GM21390 (cell line): ENCODE results near the gene HIVEP3.
A peak's percentile ranks its signal among the peaks of the same experiment; 100 is the strongest.

ENCODE experiments used
- ATAC-seq: cut with Tn5 transposase; IDR thresholded peaks from one replicate; pipeline ENCODE4 v1.9.1; 2021; ENCODE audit not compliant: unreplicated experiment

HIVEP3 gene

DNA sequence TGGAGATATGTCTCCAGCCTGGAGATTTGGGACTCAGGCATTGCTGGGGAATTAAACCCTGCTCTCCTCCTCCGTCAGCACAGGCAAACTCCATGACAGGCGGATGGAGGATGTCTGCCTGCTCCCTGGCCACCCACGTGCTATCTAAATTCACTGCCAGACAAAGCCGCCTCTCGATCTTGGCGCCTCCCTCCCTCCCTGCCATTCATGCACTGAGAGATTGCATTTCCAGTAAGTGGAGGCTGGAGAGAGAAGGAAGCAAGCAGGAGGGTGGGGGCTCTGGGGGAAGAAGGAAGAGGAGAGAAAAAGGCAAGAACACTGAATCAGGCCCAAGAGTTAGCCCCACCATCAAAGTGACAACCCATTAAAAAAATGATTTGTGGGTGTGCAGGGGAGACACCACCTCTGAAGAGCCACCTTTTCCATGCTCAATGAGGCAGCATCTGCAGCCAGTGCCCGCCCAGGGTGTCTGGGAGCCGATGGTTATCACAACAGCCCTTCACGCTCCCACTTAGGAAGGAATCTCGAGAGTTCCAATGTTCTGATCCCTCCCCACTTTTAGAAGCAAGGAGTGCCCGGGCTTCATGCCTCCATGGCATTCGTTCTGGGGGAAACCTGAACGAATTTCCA lies 183.0 kb downstream of the HIVEP3 start:
- ATAC-seq, result no peak

DNA sequence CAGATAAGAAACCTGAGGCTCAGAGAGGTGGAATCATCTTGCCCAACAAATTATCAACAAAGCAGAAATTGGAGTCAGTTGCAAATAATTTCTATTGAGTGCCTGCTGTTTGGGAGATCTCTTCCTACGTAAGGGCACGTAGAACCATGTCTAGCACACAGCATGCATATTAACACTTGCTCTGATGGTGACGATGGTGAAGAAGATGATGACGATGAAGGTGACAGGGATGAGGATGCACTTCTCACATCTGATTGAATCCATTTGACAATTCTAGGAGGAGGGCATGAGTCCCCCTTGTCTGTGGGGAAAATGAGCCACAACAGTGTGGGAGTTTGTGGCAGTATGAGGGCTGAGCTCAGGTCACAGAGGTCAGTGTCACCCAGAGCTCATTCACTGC lies 183.6 kb downstream of the HIVEP3 start:
- no peak for ATAC-seq

DNA sequence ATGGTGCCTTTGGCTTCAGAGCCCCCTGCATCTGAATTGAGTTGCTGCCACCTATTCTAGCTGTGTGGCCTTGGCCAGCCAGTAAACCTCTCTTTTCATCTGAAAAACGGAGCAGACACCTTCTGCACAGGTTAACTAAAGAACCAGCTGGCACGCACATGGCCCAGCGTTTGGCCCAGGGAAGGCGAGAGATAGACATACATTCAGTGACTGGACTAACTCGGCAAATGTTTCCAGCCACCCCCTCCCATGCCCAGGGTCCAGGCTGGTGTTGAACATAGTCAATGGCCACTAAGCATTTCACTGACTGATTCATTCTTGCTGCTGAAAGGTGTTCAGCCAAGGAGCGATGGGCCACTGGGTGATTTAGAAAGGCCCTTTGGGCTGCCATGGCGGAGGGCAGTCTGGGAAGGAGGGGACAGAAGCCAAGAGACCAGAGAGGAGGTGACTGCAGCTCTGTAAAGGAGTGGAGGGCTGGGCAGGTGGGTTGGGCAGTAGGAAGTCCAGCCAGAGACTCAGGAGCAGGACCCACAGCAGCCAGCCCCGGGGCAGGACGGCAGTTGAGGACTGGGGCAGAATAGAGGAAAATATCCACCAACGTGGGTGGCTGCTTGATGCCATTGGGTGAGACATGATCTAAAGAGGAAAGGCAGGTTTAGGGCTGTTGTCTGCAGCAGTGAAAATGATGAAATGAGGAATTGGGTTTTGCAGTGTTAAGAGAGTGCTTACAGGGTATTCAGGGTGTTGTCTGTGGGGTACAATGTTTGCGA lies 184.3 kb downstream of the HIVEP3 start:
- ATAC-seq, result no peak

DNA sequence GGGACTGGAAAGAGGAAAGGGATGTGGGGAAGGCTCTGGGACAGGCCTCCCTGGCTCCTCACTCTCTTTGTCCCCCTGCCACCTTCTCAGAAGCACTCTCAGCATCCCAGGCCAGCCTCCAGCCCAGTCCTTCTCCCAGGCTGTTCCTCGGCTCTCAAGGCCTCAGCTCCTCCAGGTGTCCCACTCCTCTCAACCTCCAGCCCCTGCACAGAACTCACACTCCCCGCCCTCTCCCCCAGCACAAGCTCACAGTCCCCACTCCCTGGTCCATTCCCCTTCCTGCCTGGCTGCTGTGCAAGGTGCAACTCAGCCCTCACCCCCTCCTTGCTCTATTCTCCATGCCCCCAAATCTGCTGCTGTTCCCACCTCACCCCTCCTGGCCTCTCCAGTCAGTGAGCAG lies 185.0 kb downstream of the HIVEP3 start:
- ATAC-seq, result no peak

DNA sequence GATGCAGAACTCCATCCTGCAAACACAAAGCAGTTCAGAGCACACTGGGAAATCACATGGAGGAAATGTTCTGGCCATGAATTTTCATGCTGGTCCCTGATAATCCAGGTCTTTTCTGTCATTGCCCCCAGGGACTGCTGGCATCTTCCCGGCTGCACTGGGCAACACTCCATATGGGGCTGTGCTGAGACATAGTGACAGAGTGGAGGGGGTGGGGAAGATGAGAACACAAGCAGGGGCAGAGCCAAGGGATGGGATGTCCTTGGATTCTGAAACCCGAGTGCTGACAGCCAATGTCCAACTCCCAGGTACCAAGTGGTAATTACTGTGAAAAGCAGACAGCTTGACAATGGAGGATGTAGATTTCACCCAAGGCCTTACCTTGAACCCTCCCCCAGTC lies 185.7 kb downstream of the HIVEP3 start:
- no peak for ATAC-seq

DNA sequence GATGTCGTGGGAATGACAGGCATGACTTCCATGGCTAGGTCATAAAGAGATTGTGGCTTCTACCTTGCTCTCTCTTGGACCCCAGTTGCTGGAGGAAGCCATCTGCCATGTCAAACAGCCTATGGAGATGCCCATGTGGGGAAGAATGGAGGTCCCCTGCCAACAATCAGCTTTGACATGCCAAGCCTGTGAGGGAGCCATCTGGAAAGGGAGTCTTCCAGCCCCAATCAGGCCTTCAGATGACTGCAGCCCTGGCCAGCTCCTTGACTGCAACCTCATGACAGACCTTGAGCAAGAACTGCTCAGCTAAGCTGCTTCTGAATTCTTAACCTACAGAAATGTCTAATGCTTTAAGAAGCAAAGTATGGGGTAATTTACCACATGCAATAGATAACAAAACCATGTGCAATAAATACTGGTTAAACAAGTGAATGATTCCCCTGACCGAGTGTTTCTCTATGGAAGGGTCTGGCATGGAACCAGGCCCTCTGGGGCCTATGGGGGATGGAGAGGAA lies 187.1 kb downstream of the HIVEP3 start:
- ATAC-seq, result no peak

DNA sequence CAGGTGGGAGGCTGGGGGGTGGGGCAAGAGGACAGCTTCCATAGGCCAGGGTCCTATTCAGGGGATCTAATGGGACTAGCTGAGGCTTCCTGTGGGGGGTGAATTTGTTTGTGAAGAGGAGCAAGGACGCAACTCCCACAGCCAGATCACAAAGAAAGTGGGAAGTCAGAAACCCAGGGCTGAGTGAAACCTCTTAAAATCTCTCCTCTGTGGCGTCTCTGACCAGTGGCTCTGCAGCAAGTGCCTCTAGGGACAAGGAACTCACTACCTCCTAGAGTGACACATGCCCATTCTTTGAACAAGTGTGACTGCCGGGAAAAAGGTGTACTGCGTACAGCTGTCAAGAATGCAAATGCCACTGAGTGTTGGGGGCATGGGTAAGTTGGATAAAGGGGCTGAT lies 187.9 kb downstream of the HIVEP3 start:
- ATAC-seq, result no peak

DNA sequence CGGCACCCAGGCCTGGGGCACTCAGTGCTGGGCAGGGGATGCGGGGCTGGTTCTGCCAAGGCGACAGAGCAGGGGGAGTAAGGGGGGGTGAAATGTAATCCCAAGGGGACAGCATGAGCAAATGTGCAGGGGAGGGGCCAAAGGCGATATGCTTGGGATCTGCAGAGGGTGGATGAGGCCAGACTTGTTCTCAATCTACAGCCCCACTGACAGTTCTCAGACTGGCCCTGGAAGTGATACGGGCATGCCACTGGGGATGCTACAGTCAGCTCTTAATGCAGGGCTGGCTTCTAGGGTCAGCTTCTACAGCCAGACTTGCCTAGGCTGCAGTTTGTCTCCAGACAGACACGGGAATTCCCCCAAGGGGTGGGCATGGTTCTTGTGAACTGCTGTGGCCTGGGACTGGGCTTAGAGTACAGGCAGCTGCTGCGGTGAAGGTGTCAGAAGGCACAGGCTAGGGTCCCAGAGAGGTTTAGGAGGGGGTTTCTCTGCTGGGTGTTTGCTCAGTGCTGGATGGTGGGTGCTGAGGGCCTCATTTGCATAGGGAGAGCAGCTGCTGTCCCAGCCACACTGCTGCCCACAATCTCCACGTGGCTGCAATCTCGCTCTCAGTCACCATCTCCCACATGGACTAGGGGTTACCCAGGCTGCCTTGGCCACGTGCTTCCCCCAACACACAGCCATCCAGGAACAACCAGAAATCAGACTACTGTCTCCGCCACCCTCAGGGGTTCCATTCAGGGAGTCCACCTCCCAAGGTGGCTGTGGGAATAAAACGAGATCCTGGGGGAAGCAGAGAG lies 190.1 kb downstream of the HIVEP3 start:
- ATAC-seq, result peak; percentile 83

DNA sequence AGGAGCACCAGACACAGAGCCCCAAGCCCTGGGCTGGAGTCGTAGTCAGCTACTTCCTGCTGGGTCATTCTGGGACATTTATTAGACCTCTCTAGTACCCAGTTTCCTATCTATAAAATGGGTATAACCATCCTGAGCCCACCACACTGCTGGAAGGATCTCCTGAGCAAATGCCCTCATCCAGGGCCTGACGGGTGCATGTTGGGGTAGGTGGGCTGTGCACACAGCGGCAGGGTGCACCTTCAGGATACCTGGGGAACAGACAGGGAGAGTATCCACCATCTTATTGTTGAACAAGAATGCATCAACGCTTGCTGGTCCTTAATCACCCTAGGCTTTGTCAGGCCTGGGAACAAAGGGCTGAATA lies 191.0 kb downstream of the HIVEP3 start:
- ATAC-seq, result no peak

DNA sequence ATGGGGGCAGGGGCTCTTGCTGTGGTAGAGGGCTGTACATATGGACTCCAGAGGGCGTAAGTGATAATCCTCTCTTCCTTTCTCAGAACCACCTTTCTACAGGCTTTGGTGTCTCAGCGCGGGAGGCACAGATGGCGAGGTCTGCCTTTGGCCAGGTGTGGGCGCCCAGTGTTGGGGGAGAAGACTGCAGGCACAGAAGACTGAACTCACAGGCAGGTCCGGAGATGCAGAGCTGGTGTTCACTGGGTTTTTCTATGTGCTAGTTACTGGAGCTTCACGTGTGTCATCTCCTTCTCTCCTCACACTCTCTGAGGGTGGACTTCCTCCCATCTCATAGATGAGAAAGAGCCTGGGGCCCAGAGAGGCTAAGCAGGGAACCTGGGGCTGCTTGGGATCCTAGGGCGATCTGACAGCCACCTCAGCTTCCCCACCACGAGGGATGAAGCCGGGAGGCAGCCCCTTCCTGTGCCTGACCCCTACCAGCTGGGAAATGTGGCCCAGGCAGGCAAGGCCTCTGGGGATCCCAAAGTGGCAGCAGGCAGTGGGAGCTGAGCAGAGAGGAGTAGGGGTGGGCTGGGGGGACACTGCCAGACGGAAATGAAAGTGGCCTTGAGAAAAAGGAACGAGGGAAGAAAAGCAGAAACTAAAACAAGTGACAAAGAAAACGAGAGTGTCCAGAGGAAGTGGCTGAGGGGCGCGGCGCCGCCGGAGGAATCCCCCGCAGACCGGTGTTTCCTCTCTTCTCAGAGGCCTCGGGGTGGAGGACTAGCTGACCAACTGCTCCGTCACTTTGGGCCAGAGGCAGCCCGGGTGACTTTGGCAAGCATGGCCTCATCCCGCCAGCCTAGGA lies 191.6 kb downstream of the HIVEP3 start:
- no peak for ATAC-seq

DNA sequence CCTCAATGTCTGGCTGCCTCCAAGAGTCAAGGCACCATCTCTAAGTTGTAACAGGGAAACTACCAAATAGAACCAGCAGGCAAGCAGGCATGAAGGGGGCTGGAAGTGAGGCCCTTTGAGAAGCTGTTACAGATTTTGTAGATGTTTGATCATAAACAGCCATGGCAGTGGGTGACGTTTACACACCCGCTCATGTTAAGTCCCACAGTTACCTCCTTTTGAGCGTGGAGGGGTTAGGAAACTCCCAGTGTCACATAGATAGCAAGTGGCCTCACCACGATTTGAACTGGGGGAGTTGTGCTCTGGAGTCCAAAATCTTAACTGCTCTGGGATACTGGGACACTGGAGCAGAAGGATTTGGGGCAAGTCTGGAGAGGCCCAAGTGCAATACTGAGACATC lies 192.4 kb downstream of the HIVEP3 start:
- no peak for ATAC-seq

DNA sequence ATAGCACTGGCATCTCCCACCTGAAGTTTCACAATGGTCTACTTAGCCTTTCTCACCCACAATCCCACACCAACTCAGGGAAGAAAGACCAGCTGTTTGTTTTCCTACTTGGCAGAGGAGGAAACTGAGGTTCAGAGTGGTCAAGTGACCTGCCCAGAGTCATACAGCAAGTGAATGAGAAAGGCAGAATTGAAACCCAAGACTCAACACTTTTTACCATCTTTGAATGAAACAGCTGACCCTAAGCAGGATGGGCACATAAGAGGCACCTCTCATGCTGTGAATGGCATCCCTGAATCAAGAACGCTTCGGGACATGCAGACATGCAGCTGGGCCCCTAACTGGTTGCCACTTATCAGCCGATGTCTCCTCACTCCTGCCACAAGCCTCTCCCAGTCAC lies 193.8 kb downstream of the HIVEP3 start:
- no peak for ATAC-seq

DNA sequence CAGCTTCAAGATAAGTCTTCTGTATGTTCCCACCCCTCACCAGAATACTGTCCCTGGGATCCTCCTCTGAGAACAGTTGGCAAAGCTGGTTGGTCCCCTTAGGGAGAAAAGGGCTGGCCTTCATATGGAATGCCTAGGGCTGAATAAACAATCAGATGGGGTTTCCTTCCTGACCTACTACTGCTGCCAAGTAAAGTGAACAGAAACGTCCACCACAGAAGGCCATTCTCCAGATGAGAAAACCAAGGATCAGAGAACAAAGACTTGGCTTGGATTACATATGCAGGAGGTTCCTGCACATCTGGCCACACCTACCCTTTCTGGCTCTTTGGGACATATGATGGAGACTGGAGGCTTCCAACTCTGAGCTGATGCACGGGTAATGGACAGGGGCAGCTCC lies 194.5 kb downstream of the HIVEP3 start:
- ATAC-seq, result no peak

DNA sequence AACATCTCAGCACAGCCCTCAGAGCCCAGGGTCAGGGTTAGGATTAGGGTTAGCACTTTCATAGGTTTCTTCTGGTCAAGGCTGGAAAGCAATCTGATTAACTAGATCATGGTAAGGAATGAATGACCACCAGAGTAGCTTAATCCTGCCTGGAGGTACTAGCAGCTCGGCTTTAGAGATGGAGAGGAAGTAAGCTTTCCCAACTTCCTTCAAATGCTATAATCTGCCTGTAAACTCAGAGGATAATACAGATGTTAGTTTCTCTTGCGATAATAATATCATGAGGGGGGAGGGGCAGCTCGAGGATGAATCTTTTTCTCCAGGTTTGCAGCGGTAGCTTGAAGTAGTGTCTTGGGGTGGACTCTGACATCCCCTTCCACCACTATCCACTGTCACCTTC lies 194.9 kb downstream of the HIVEP3 start:
- no peak for ATAC-seq

DNA sequence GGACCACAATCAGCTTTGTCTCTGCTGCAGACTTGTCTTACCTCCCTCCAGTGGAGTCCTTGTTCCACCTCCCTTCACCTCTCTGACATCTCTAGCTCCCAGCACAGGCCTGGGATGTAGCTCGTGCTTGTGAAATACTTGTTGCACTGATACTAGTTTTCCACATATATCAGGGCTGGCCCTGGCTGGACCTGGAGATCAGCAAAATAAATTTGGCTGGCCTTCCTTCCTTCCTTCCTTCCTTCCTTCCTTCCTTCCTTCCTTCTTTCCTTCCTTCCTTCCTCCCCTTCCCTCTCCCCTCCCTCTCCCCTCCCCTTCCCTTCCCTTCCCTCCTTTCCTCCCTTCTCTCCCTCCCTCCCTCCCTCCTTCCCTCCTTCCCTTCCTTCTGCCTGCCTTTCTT lies 196.5 kb downstream of the HIVEP3 start:
- no peak for ATAC-seq

DNA sequence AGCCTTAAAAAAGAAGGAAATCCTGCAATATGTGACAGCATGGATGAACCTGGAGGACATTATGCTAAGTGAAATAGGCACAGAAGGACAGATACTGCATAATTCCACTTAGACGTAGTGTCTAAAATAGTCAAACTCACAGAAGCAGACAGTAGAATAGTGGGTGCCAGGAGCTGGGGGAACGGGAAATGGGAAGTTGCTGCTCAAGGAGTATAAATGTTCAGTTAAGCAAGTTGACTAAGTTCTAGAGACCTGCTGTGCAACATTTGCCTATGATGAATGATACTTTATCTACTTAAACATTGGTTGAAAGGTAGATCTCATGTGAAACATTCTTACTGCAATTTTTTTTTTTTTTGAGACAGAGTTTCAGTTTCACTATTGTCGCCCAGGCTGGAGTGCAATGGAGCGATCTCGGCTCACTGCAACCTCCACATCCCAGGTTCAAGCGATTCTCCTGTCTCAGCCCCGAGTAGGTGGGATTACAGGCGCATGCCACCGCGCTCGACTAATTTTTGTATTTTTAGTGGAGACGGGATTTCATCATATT lies 197.8 kb downstream of the HIVEP3 start:
- ATAC-seq, result no peak

DNA sequence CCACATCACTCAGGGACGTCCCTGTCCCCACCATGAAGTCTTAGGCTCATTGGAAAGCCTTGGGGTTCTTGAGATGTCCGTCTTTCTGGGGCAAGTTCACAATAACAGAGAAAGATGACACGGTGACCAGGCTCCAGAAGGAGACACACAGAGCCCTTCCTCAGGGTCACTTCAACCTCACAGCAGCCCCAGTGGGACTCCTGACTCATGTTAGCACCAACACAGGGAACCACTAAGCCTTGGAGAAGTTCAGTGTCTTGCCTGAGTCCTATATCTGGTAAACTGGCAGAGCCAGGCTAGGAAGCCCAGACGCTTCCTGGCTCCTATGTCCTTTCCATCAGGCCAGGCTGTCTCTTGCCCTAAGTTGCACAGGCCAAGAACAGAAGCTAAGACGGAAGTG lies 199.1 kb downstream of the HIVEP3 start:
- ATAC-seq, result no peak

DNA sequence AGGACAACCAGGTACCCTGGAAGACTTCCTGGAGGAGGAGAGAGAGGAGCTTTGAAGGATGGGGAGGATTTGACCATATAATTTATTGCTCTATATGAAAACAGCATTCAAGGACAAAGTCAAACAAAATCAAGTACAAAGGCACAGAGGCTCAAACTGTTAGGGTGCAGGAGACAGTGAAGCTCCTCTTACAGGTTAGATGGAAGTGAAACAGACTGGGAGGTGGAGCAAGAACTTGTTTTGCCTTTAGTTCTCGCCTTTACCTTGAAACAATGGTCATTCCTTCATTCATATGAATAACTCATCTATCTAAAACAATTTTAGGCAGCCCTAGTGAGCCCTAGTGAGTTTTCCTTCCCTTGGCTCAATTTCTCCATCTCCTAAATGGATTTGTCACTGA lies 199.6 kb downstream of the HIVEP3 start:
- no peak for ATAC-seq

DNA sequence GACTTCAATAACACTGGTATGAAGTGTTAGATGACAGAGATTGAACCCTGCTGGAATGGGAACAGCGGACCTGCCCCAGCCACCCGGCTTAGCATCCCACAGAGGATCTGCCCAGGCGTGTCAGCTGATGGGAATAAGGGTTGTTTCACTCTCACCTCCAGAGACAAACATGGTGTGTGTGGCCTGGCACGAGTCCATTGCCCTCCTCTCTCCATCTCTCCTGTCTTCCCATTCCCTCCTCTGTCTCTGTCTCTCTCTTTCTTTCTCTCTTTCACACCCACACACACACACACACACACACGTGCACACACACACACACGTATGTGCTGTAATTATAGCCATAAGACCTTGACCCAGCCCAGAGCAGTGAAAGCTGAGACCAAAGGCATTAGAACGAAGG lies 200.2 kb downstream of the HIVEP3 start:
- ATAC-seq, result no peak

DNA sequence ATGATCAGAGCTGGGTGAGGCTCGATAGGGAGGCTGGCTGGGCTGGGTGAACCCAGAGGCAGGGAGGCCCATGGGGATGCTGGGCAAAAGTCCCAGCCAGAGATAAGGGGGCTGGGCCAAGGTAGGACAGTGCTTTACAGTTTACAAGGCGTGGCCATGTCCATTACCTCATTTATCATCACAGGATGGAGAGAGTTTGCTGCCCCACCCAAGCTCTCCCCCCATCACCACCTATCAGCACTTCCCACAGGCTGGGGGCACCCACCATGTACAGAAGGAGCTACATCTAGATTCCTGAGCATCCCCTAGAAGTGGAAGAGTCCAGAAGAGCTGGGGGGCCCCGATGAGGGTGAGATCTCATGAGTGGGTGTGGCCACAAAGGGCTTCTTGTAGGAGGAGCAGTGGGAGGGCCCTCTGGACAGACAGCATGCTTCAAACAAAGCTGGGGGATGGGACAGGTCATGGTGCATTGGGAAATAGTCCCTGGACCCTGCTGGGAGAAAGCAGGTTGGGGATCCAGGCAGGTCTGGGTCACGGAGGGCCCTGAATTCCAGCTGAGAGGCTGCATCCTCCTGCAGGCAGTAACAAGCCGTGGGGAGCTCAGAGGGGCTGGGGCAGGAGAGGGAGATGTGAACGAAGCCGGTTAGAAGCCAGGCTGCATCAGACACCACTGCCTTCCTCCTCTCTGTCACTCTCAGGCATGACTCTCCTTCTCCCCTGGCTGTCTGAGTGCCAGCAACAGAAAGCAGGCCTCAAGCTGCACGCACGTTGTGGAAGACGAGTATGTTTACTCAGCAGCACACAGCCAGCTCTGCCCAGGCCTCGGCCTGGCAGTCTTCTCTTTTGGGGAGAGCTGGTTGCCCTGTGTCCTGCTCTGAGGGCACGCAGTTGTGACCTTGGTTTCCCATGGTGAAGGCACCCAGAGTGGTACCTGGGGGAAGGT lies 202.3 kb downstream of the HIVEP3 start:
- ATAC-seq, result no peak
